Urinary bladder (tissue), 4 donors: ENCODE measurements around the gene RBFOX1. TPM values are rescaled to one million over a fixed set of nuclear protein-coding genes. Genes with fewer than 3 reads are reported as not detected.

Experiments
- DNase-seq: peaks from one replicate; pipeline ENCODE4 v3.0.0-alpha.2; 2015; ENCODE audit errors: extremely low spot score
- H3K27ac ChIP-seq: one replicate; pipeline ENCODE4 v1.5.1; 2013; ENCODE audit warnings: low read depth, mild to moderate bottlenecking, moderate library complexity
- H3K36me3 ChIP-seq: one replicate; pipeline ENCODE4 v1.6.1; 2013; ENCODE audit warnings: mild to moderate bottlenecking, moderate library complexity; ENCODE audit not compliant: insufficient read depth
- H3K4me1 ChIP-seq: one replicate; pipeline ENCODE4 v1.6.1; 2013; ENCODE audit warnings: mild to moderate bottlenecking, moderate library complexity; ENCODE audit not compliant: insufficient read depth
- H3K4me3 ChIP-seq: one replicate; pipeline ENCODE4 v1.5.1; 2013; ENCODE audit warnings: low read depth, low read length
- WGBS: extraction: QIAGEN DNeasy Blood & Tissue Kit; methylation state at CpG from one replicate; pipeline ENCODE4 v1.1.7; 2013; 5-methylcytosine and 5-hydroxymethylcytosine counted together
- polyA plus RNA-seq: library from polyadenylated mRNA; stranded (reverse); fragments of 200-250 nt; gene quantifications from one replicate; pipeline ENCODE4 v1.2.3, GENCODE V29; 2013
- small RNA-seq: library from RNA; depleted of rRNA; stranded (forward); fragments of <200 nt; gene quantifications from one replicate; pipeline ENCODE3, GENCODE V24; 2014
- total RNA-seq: library from RNA; depleted of rRNA; stranded (reverse); fragments of >200 nt; gene quantifications from one replicate; pipeline ENCODE4 v1.2.3, GENCODE V29; 2014
- donor health status: healthy with polysubstance abuse.
- donor health status: healthy.

RBFOX1 gene
- total and polyA plus RNA-seq, 2 donors, result 0.72 to 2.4 TPM

DNA sequence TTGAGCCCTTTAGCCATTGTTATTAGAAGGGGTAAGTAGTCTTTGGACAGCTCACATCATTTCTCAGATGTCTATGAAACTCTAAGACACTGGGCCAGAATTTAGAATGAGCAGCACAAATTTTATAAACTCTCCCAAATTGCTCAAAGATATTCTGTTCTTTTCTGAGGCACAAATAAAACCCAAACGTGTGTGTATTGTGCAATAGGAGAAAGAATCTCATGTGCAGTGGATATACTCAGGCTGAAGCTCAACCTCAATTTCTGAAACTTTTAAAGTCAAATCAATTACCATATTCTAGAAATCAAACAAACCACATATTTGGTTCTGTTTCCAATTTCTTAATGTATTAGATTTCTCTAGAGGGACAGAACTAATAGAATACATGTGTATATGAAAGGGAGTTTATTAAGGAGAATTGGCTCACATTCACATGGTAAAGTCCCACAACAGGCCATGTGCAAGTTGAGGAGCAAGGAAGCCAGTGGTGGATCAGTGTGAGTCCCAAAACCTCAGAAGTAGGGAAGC is 403.6 kb downstream of the RBFOX1 start:
- 0% methylated on average over 1 of the region's 1 CpG for WGBS

GRCh38 chr16:7742626-7743025 is 410.0 kb downstream of the RBFOX1 start:
- no peak overlapping the region for H3K27ac ChIP-seq
- no peaks in the 10 kb centered on the region for H3K4me1 ChIP-seq
- no peak for DNase-seq
- peaks cover 2% of the 10 kb centered on the region for H3K36me3 ChIP-seq
- 76% methylated on average over 3 of the region's 3 CpGs for WGBS
- no peak overlapping the region for H3K4me3 ChIP-seq

More for the DNA sequence above, 403.6 kb downstream of the RBFOX1 start:
- H3K4me3 ChIP-seq, result no peak overlapping the region
- H3K4me1 ChIP-seq, result no peaks in the 10 kb centered on the region
- DNase-seq, result no peak
- no peak overlapping the region for H3K27ac ChIP-seq
- H3K36me3 ChIP-seq, result peaks cover 2% of the 10 kb centered on the region

- H3K4me1 ChIP-seq, result no peaks in the 10 kb centered on the region
- H3K27ac ChIP-seq, result no peak overlapping the region
- WGBS, result 43% methylated on average over 7 of the region's 7 CpGs
- no peak overlapping the region for H3K4me3 ChIP-seq
- H3K36me3 ChIP-seq, result no peaks in the 10 kb centered on the region
- DNase-seq, result peak; percentile 48
These were observed 412.1 kb downstream of the RBFOX1 start for GRCh38 chr16:7744546-7745264.

- no peaks in the 10 kb centered on the region for H3K36me3 ChIP-seq
- WGBS, result 66% methylated on average over 4 of the region's 4 CpGs
- H3K4me3 ChIP-seq, result no peak overlapping the region
- no peak overlapping the region for H3K27ac ChIP-seq
- no peaks in the 10 kb centered on the region for H3K4me1 ChIP-seq
- DNase-seq, result no peak
These were observed 412.6 kb downstream of the RBFOX1 start for GRCh38 chr16:7745276-7745675.

DNA sequence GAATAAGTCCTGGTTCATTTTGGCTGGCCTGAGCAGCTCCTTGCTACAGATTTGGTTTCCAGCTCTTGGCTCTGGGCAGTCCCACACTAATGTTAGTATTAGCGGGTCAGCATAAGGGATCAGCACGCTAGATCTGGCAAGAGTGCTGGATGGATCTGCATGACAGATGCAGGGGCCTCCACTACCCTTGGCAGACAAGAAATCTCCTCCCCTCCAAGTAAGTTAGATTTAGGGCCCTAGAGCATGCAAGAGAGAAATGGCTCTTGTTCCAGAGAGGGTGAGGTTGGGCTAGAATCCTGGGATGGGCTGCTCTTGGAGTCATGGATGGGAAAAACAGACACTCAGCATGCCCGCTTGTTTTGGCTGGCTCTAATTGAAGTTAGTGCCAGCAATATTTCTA is 414.3 kb downstream of the RBFOX1 start:
- H3K27ac ChIP-seq, result no peak overlapping the region
- no peak overlapping the region for H3K4me3 ChIP-seq
- WGBS, result 47% methylated on average over 3 of the region's 3 CpGs
- no peaks in the 10 kb centered on the region for H3K4me1 ChIP-seq
- H3K36me3 ChIP-seq, result no peaks in the 10 kb centered on the region
- no peak for DNase-seq

DNA sequence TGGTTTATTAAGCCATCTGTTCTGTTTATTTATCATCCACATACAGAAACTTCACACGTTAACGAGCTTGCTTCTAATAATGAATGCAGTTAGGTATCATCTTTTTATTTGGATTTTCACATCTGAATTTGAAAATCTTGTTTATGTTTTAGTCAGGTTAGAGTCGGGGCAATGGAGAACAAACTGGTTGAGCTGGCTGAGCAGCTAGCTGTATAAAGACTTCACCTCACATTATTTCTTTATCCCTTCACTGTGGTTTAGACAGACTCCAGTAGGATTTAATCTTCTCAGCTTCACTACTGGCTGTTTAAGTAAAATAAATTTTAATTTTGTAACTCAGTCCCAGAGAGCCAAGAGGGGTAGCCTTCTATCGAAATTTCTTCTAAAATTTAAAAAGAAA is 415.9 kb downstream of the RBFOX1 start:
- Histone ChIP-seq H3K4me3 (no peak overlapping the region), H3K36me3 (no peaks in the 10 kb centered on the region), H3K27ac (no peak overlapping the region), H3K4me1 (no peaks in the 10 kb centered on the region)
- WGBS, result 45% methylated on average over 4 of the region's 4 CpGs
- DNase-seq, result no peak

DNA sequence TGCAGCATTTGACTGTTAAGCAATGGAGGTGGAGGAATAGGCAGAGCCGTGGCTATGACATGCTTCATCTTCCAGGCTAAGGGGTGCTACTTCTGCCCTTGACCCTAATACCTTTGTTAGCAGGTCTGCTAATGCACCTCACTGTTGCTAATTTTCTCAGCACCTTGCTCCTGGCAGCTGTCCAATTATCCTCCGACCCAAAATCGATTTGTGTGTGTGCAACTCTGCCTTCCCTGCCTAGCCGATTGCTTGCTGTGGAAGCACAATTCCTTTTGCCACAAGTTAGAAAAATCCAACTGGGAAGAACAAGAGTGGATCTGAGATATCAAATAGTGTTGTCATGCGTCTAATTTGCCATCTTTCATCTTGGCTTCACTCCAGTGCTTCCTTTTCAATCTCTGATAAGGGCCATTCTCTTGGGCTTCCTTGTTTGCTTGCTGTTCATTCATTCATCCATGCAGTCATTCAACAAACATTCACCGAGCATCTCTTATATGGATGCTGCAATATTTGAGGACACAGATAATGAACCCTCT is 422.8 kb downstream of the RBFOX1 start:
- 79% methylated on average over 6 of the region's 6 CpGs for WGBS
- Histone ChIP-seq H3K4me1 (no peaks in the 10 kb centered on the region), H3K4me3 (no peak overlapping the region), H3K27ac (no peak overlapping the region), H3K36me3 (no peaks in the 10 kb centered on the region)
- DNase-seq, result no peak

Small RNA genes lying within 50 kb of the gene (small RNA-seq; reads per million reads assigned to genes)
- not detected for gene RF00537
- not detected for gene RF00561
